Effector memory CD8-positive, alpha-beta T cell (primary cell): ENCODE results near the gene TEX52.
"Not testable (repeated sequence)": the region's sequence is repeated elsewhere in the genome, so short reads cannot be mapped to it uniquely, and the experiment has no call there.

Source experiments
- ATAC-seq: fragments of 150-1000 bp; cut with Tn5 transposase; replicated peaks from 2 replicates; pipeline ENCODE4 v1.10.0; 2021; ENCODE audit warnings: mild to moderate bottlenecking, moderate library complexity
- DNase-seq, 3 experiments: peaks; one replicate each; pipeline ENCODE4 v3.0.0; 2021
- H3K27ac Mint-ChIP-seq, 2 donors: one replicate each; pipeline ENCODE4 v1.8.0; 2022; ENCODE audit warnings: mild to moderate bottlenecking in 2 of 2, mixed read lengths in 2 of 2, moderate library complexity in 2 of 2
- H3K27me3 Mint-ChIP-seq, 2 donors: one replicate each; pipeline ENCODE4 v1.8.0; 2022; ENCODE audit warnings: mixed read lengths in 2 of 2
- H3K36me3 Mint-ChIP-seq: one replicate; pipeline ENCODE4 v1.8.0; 2022; ENCODE audit warnings: mild to moderate bottlenecking, moderate library complexity, mixed read lengths; ENCODE audit not compliant: insufficient read depth
- H3K4me1 Mint-ChIP-seq, 2 donors: one replicate each; pipeline ENCODE4 v1.8.0; 2022; ENCODE audit warnings: low read depth in 2 of 2, mixed read lengths in 2 of 2
- H3K4me3 Mint-ChIP-seq, 2 donors: one replicate each; pipeline ENCODE4 v1.8.0; 2022; ENCODE audit warnings: mild to moderate bottlenecking in 2 of 2, mixed read lengths in 2 of 2, moderate library complexity in 2 of 2
- H3K9me3 Mint-ChIP-seq, 2 donors: one replicate each; pipeline ENCODE4 v1.8.0; 2022; ENCODE audit warnings: mixed read lengths in 2 of 2

TEX52 gene

GRCh38 chr12:2884810-2885209 lies 28.0 kb upstream of the TEX52 start:
- Mint-ChIP-seq H3K27me3 (no peaks in the 10 kb centered on the region), H3K27ac (no peak overlapping the region)

GRCh38 chr12:2879853-2880252 lies 23.0 kb upstream of the TEX52 start:
- peaks cover 20% of the 10 kb centered on the region for H3K36me3 Mint-ChIP-seq
- peaks cover 26 to 35% of the 10 kb centered on the region in 2 donors for H3K4me1 Mint-ChIP-seq
- DNase-seq (no peak), ATAC-seq (no peak)
- no peak overlapping the region for H3K4me3 Mint-ChIP-seq
- H3K27me3 Mint-ChIP-seq: no peaks in the 10 kb centered on the region
- no peaks in the 10 kb centered on the region for H3K9me3 Mint-ChIP-seq
- H3K27ac Mint-ChIP-seq: peak overlapping the region in 1 of 2 donors; percentile 99

More at GRCh38 chr12:2884810-2885209, 28.0 kb upstream of the TEX52 start:
- Mint-ChIP-seq H3K36me3 (peaks cover 12% of the 10 kb centered on the region), H3K4me1 (peaks cover 6 to 15% of the 10 kb centered on the region in 2 donors), H3K4me3 (no peak overlapping the region), H3K9me3 (no peaks in the 10 kb centered on the region)
- ATAC-seq: no peak
- DNase-seq: no peak

- ATAC-seq: no peak
- Mint-ChIP-seq H3K4me3 (peak overlapping the region; percentile 96 to 98), H3K36me3 (peaks cover 23% of the 10 kb centered on the region), H3K9me3 (no peaks in the 10 kb centered on the region), H3K27me3 (no peaks in the 10 kb centered on the region), H3K4me1 (peaks cover 26 to 32% of the 10 kb centered on the region in 2 donors), H3K27ac (peak overlapping the region; percentile 99)
- DNase-seq: no peak
These were observed 21.3 kb upstream of the TEX52 start for GRCh38 chr12:2877953-2878732.

GRCh38 chr12:2877047-2877952 lies 20.5 kb upstream of the TEX52 start, which contains the start of the genes FOXM1 and RHNO1:
Gene FOXM1, minus strand, starts transcription at chr12:2877174. Its CDS starts 2,696 bp downstream, at chr12:2874478.
Gene RHNO1, plus strand, starts transcription at chr12:2877223. Its CDS starts 8,144 bp downstream, at chr12:2885367.
- Mint-ChIP-seq H3K36me3 (peaks cover 23% of the 10 kb centered on the region), H3K4me1 (peaks cover 24 to 32% of the 10 kb centered on the region in 2 donors), H3K27me3 (no peaks in the 10 kb centered on the region), H3K27ac (peak within 1 kb of the TSS; percentile 99), H3K9me3 (no peaks in the 10 kb centered on the region), H3K4me3 (peak within 1 kb of the TSS; percentile 96 to 98)
- DNase-seq (peak; percentile 84 to 87 (median 84)), ATAC-seq (peak; percentile 82)

GRCh38 chr12:2876431-2877046 lies 19.7 kb upstream of the TEX52 start:
- H3K9me3 Mint-ChIP-seq: no peaks in the 10 kb centered on the region
- peak in 2 of 3 experiments; percentile 7 to 19 for DNase-seq

GRCh38 chr12:2868986-2869632 lies 12.3 kb upstream of the TEX52 start:
- H3K9me3 Mint-ChIP-seq, H3K36me3 Mint-ChIP-seq, H3K4me3 Mint-ChIP-seq, H3K27me3 Mint-ChIP-seq, H3K4me1 Mint-ChIP-seq, DNase-seq, ATAC-seq: not testable (repeated sequence)
- peak overlapping the region in 1 of 2 donors; percentile 90 for H3K27ac Mint-ChIP-seq

More at GRCh38 chr12:2876431-2877046, 19.7 kb upstream of the TEX52 start:
- peaks cover 24 to 32% of the 10 kb centered on the region in 2 donors for H3K4me1 Mint-ChIP-seq
- peak overlapping the region; percentile 96 to 98 for H3K4me3 Mint-ChIP-seq
- H3K27ac Mint-ChIP-seq: peak overlapping the region; percentile 99
- ATAC-seq: peak; percentile 53
- peaks cover 23% of the 10 kb centered on the region for H3K36me3 Mint-ChIP-seq
- no peaks in the 10 kb centered on the region for H3K27me3 Mint-ChIP-seq

GRCh38 chr12:2864198-2864597 lies 7.4 kb upstream of the TEX52 start:
- Mint-ChIP-seq H3K4me3 (no peak overlapping the region), H3K27ac (peak overlapping the region; percentile 62 to 69), H3K9me3 (no peaks in the 10 kb centered on the region), H3K4me1 (peaks cover 2 to 5% of the 10 kb centered on the region in 2 donors), H3K27me3 (no peaks in the 10 kb centered on the region), H3K36me3 (no peaks in the 10 kb centered on the region)
- ATAC-seq (no peak), DNase-seq (no peak)

GRCh38 chr12:2863402-2863801 lies 6.6 kb upstream of the TEX52 start:
- not testable (repeated sequence) for H3K27me3 Mint-ChIP-seq, DNase-seq, H3K4me1 Mint-ChIP-seq, H3K27ac Mint-ChIP-seq, ATAC-seq, H3K9me3 Mint-ChIP-seq, H3K36me3 Mint-ChIP-seq, H3K4me3 Mint-ChIP-seq

- ATAC-seq: no peak
- no peak for DNase-seq
- Mint-ChIP-seq H3K4me3 (no peak overlapping the region), H3K27me3 (no peaks in the 10 kb centered on the region), H3K9me3 (no peaks in the 10 kb centered on the region), H3K36me3 (peaks cover 2% of the 10 kb centered on the region), H3K4me1 (peaks cover 2 to 5% of the 10 kb centered on the region in 2 donors), H3K27ac (no peak overlapping the region)
These were observed 6.0 kb upstream of the TEX52 start for GRCh38 chr12:2862876-2863275.

GRCh38 chr12:2860170-2860569 lies 3.3 kb upstream of the TEX52 start:
- Mint-ChIP-seq H3K27me3 (no peaks in the 10 kb centered on the region), H3K36me3 (peaks cover 2% of the 10 kb centered on the region)

GRCh38 chr12:2858944-2859421 lies 2.1 kb upstream of the TEX52 start:
- ATAC-seq: no peak
- Mint-ChIP-seq H3K9me3 (no peaks in the 10 kb centered on the region), H3K4me3 (no peak overlapping the region), H3K27me3 (no peaks in the 10 kb centered on the region), H3K4me1 (no peaks in the 10 kb centered on the region), H3K36me3 (peaks cover 2% of the 10 kb centered on the region), H3K27ac (peak overlapping the region in 1 of 2 donors; percentile 30)
- DNase-seq: no peak

More at GRCh38 chr12:2860170-2860569, 3.3 kb upstream of the TEX52 start:
- Mint-ChIP-seq H3K4me1 (no peaks in the 10 kb centered on the region), H3K4me3 (no peak overlapping the region), H3K27ac (no peak overlapping the region), H3K9me3 (no peaks in the 10 kb centered on the region)
- ATAC-seq: no peak
- no peak for DNase-seq

GRCh38 chr12:2858334-2858733 lies 1.5 kb upstream of the TEX52 start:
- H3K36me3 Mint-ChIP-seq: peaks cover 2% of the 10 kb centered on the region
- DNase-seq (no peak), ATAC-seq (no peak)
- H3K4me3 Mint-ChIP-seq: no peak overlapping the region
- peak overlapping the region in 1 of 2 donors; percentile 30 for H3K27ac Mint-ChIP-seq
- no peaks in the 10 kb centered on the region for H3K9me3 Mint-ChIP-seq
- H3K27me3 Mint-ChIP-seq: no peaks in the 10 kb centered on the region
- H3K4me1 Mint-ChIP-seq: no peaks in the 10 kb centered on the region
